Esophagus muscularis mucosa (tissue), 4 donors: ENCODE measurements around the gene TRIM46. TPM values are rescaled to one million over a fixed set of nuclear protein-coding genes. Genes with fewer than 3 reads are reported as not detected.

Experiments used
- DNase-seq: peaks from one replicate; pipeline ENCODE4 v3.0.0-alpha.2; 2017; ENCODE audit errors: extremely low spot score
- H3K27ac ChIP-seq, 4 donors: fragments of 200-600 bp; sonication (generic); replicated peaks in 1 of 4; 1 replicate in 3 of 4; 2 replicates in 1 of 4; pipeline ENCODE4 v1.5.1; 2016 to 2019; ENCODE audit warnings: mild to moderate bottlenecking in 1 of 4
- H3K27me3 ChIP-seq, 4 donors: fragments of 200-600 bp; sonication (generic); one replicate each; pipeline versions ENCODE4 v1.5.1 to v1.6.0; 2016 to 2019
- H3K36me3 ChIP-seq, 4 donors: fragments of 200-600 bp; sonication (generic); one replicate each; pipeline ENCODE4 v1.5.1; 2016 to 2019
- H3K4me1 ChIP-seq, 4 donors: fragments of 200-600 bp; sonication (generic); one replicate each; pipeline ENCODE4 v1.5.1; 2016 to 2019
- H3K4me3 ChIP-seq, 4 donors: fragments of 200-600 bp; sonication (generic); 1 replicate in 2 of 4; 2 replicates in 2 of 4; pipeline ENCODE4 v1.5.1; 2016 to 2019; ENCODE audit warnings: mild to moderate bottlenecking in 4 of 4, moderate library complexity in 1 of 4
- H3K9me3 ChIP-seq, 4 donors: fragments of 200-600 bp; sonication (generic); 1 replicate in 3 of 4; 2 replicates in 1 of 4; pipeline ENCODE4 v1.5.1; 2016 to 2019
- CTCF ChIP-seq, 3 experiments: fragments of 200-600 bp in 2 of 3; fragments of 450-650 bp in 1 of 3; sonication (generic) in 2 of 3; IDR thresholded peaks; one replicate each; pipeline ENCODE4 v1.5.1; 2017 to 2019; ENCODE audit warnings: antibody characterized with exemption in 3 of 3, mild to moderate bottlenecking in 2 of 3, moderate library complexity in 1 of 3
- EP300 ChIP-seq: sonication (generic); formaldehyde crosslinking; IDR thresholded peaks from one replicate; pipeline ENCODE4 v1.6.1; 2017; ENCODE audit warnings: antibody characterized with exemption
- POLR2A ChIP-seq: fragments of 450-650 bp; IDR thresholded peaks from one replicate; pipeline ENCODE4 v1.6.1; 2017; ENCODE audit warnings: antibody characterized with exemption, moderate library complexity, mild to moderate bottlenecking, low read depth
- POLR2AphosphoS5 ChIP-seq, 2 donors: sonication (generic); formaldehyde crosslinking; IDR thresholded peaks; one replicate each; pipeline ENCODE4 v1.6.1; 2017; ENCODE audit warnings: antibody characterized with exemption in 2 of 2
- WGBS: methylation state at CpG from one replicate; pipeline ENCODE4 v1.1.5; 2018; 5-methylcytosine and 5-hydroxymethylcytosine counted together
- intact Hi-C: fragments of 100-400 bp; cut with DNase I; formaldehyde crosslinking; loops from one replicate; pipeline ENCODE4 v1.15.1; 2023
- total RNA-seq, 4 donors: library from RNA; depleted of rRNA; stranded (reverse); fragments of >200 nt; gene quantifications; one replicate each; pipeline versions ENCODE4 v1.1.0 to v1.2.1, GENCODE V29; 2016

Gene TRIM46
- total RNA-seq, 4 donors from 2014 or later: 0.13 to 1.7 (median 0.17) TPM; not detected in 1

- Histone ChIP-seq H3K27me3 (peaks cover 0 to 24% (median 14%) of the 10 kb centered on the region in 4 donors), H3K4me1 (peaks cover 26 to 47% (median 38%) of the 10 kb centered on the region in 4 donors), H3K4me3 (no peak overlapping the region), H3K9me3 (no peaks in the 10 kb centered on the region), H3K36me3 (peaks cover 0 to 4% (median 2%) of the 10 kb centered on the region in 4 donors), H3K27ac (no peak overlapping the region)
- no peak for DNase-seq
- no peak for TF ChIP-seq POLR2A
- no peak for TF ChIP-seq EP300
- peak in 2 of 3 experiments; percentile 90 to 94 for TF ChIP-seq CTCF (IDR thresholded peaks at IDR 0.05)
- TF ChIP-seq POLR2AphosphoS5 (IDR thresholded peaks at IDR 0.05): peak; percentile 24 to 77
- WGBS: 8% methylated on average over 3 of the region's 8 CpGs
- intact Hi-C loops: loop anchor here (5.0 kb wide), 1 partner anchor 416 kb away; no protein-coding TSS in a partner anchor
Observed at GRCh38 chr1:155176544-155177071, 3.0 kb downstream of the TRIM46 start.

GRCh38 chr1:155177192-155177917 lies 3.7 kb downstream of the TRIM46 start:
- TF ChIP-seq POLR2A: no peak
- TF ChIP-seq POLR2AphosphoS5 (IDR thresholded peaks at IDR 0.05): no peak
- no peak for TF ChIP-seq CTCF (IDR thresholded peaks at IDR 0.05)
- TF ChIP-seq EP300: no peak
- 87% methylated on average over 11 of the region's 11 CpGs for WGBS
- Histone ChIP-seq H3K27ac (no peak overlapping the region), H3K4me3 (no peak overlapping the region), H3K9me3 (no peaks in the 10 kb centered on the region), H3K36me3 (peaks cover 0 to 4% (median 2%) of the 10 kb centered on the region in 4 donors), H3K27me3 (peaks cover 0 to 24% (median 14%) of the 10 kb centered on the region in 4 donors), H3K4me1 (peaks cover 21 to 40% (median 31%) of the 10 kb centered on the region in 4 donors)
- DNase-seq: no peak
- intact Hi-C loops: loop anchor here (5.0 kb wide), 1 partner anchor 415 kb away; no protein-coding TSS in a partner anchor

- no peak for DNase-seq
- Histone ChIP-seq H3K27ac (no peak overlapping the region), H3K4me3 (no peak overlapping the region), H3K36me3 (peaks cover 0 to 4% (median 2%) of the 10 kb centered on the region in 4 donors), H3K4me1 (peaks cover 18 to 35% (median 28%) of the 10 kb centered on the region in 4 donors), H3K9me3 (no peaks in the 10 kb centered on the region), H3K27me3 (peaks cover 0 to 24% (median 14%) of the 10 kb centered on the region in 4 donors)
- no peak for TF ChIP-seq EP300
- 92% methylated on average over 2 of the region's 9 CpGs for WGBS
- intact Hi-C loops: loop anchor here (5.0 kb wide), 1 partner anchor 414 kb away; no protein-coding TSS in a partner anchor
Observed at GRCh38 chr1:155177918-155178281, 4.3 kb downstream of the TRIM46 start.

- no peak for DNase-seq
- H3K36me3 ChIP-seq: peaks cover 0 to 4% (median 2%) of the 10 kb centered on the region in 4 donors
- no peaks in the 10 kb centered on the region for H3K9me3 ChIP-seq
- TF ChIP-seq EP300 (no peak), POLR2A (no peak), CTCF (IDR thresholded peaks at IDR 0.05) (no peak), POLR2AphosphoS5 (IDR thresholded peaks at IDR 0.05) (no peak)
- 84% methylated on average over 27 of the region's 30 CpGs for WGBS
- H3K4me1 ChIP-seq: peaks cover 15 to 30% (median 24%) of the 10 kb centered on the region in 4 donors
- intact Hi-C loops: loop anchor here (5.0 kb wide), 1 partner anchor 414 kb away; no protein-coding TSS in a partner anchor
- no peak overlapping the region for H3K27ac ChIP-seq
- no peak overlapping the region for H3K4me3 ChIP-seq
- H3K27me3 ChIP-seq: peaks cover 0 to 23% (median 14%) of the 10 kb centered on the region in 4 donors
Observed at GRCh38 chr1:155178441-155179111, 4.9 kb downstream of the TRIM46 start.
